Measurements from ENCODE around the gene NDUFV2. TPM values are rescaled to one million over a fixed set of nuclear protein-coding genes. Genes with fewer than 3 reads are reported as not detected.
A peak's percentile ranks its signal among the peaks of the same experiment; 100 is the strongest.

The NDUFV2 gene
- total RNA-seq (2014; rRNA removed; shearing (Covaris generic); ENCODE audit: low replicate concordance) = 88.7 and 139 TPM in 2 replicates

DNA sequence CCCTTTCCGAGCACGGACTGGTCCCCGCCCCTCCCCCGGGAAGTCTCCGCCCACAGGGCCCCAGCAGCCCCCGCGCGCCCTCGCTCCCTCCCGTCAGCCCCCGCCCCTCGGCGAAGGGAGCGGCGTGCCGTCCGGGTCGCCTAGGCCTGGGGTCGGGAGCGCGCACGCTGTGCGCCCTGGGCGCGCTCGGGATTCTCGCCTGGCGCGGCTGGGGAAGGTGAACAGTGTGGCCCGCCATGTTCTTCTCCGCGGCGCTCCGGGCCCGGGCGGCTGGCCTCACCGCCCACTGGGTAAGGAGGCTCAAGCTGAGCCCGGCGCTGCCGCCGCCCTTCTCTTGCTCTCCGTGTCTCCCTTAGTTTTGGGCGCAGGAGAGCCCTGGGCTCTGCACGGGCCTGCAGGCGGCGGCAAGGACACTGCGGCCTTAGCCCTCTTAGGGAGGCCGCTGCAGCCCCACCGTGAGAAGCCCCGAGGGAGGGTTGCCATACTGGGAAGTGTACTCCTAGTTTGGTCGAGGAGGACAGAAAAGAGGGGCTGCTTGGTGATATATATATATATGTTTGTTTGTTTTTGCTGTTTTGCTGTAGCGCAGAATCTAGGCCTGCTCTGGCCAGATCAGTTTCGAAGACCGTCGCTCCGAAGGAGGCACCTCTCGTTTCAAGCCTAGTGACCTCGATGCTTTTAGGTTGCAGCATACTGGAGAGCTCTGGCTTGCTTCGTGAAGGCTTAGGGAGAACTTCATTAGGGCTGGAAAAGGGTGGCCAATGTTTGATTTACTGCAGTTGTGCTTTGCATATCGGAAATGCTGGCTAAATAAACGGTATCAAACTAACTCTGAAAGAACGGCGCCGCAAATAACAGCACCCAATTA, at the start of gene NDUFV2:
NDUFV2 (plus strand) TSS at position 192 of the 868 bp plus-strand sequence; CDS start at position 237, 45 bp downstream.
- Histone ChIP-seq H3K27me3 (ENCODE audit: low read length) (no peaks in the 10 kb centered on the region), H3K79me2 (ENCODE audit: low read length) (peaks cover 57% of the 10 kb centered on the region), H3K4me2 (ENCODE audit: low read depth, low read length, poor library complexity, severe bottlenecking) (peak within 1 kb of the TSS; percentile 93), H3K9me2 (replicated peaks; ENCODE audit: insufficient read depth, low read length) (no peaks in the 10 kb centered on the region), H3K36me3 (ENCODE audit: insufficient read depth, low read length) (peaks cover 36% of the 10 kb centered on the region), H4K20me1 (ENCODE audit: insufficient read depth, low read depth, low read length) (peaks cover 41% of the 10 kb centered on the region), H3K27ac (ENCODE audit: low read length) (peak within 1 kb of the TSS; percentile 70), H3K4me3 (ENCODE audit: low read length) (peak within 1 kb of the TSS; percentile 78), H2AFZ (ENCODE audit: low read length) (peak within 1 kb of the TSS; percentile 1; the same call in 1 of the 2 replicates), H3K9me3 (ENCODE audit: low read length) (no peaks in the 10 kb centered on the region), H3K4me1 (ENCODE audit: low read length) (peaks cover 47% of the 10 kb centered on the region), H3K9ac (ENCODE audit: low read length) (peak within 1 kb of the TSS; percentile 87)
- peak; percentile 99 for DNase-seq

- no peak overlapping the region for H3K9ac ChIP-seq (ENCODE audit: low read length)
- no peaks in the 10 kb centered on the region for H3K36me3 ChIP-seq (ENCODE audit: insufficient read depth, low read length)
- no peaks in the 10 kb centered on the region for H3K9me2 ChIP-seq (replicated peaks; ENCODE audit: insufficient read depth, low read length)
- H3K4me2 ChIP-seq (ENCODE audit: low read depth, low read length, poor library complexity, severe bottlenecking) = no peak overlapping the region
- no peak overlapping the region for H3K4me3 ChIP-seq (ENCODE audit: low read length)
- H3K4me1 ChIP-seq (ENCODE audit: low read length) = no peaks in the 10 kb centered on the region
- H4K20me1 ChIP-seq (ENCODE audit: insufficient read depth, low read depth, low read length) = no peaks in the 10 kb centered on the region
- H3K27me3 ChIP-seq (ENCODE audit: low read length) = no peaks in the 10 kb centered on the region
- H3K9me3 ChIP-seq (ENCODE audit: low read length) = no peaks in the 10 kb centered on the region
- no peak for DNase-seq
- H3K79me2 ChIP-seq (ENCODE audit: low read length) = no peaks in the 10 kb centered on the region
- H2AFZ ChIP-seq (ENCODE audit: low read length) = no peak overlapping the region
- no peak overlapping the region for H3K27ac ChIP-seq (ENCODE audit: low read length)
Measured at GRCh38 chr18:9053814-9054213, 48.7 kb upstream of the NDUFV2 start.

- Histone ChIP-seq H3K4me3 (ENCODE audit: low read length) (no peak overlapping the region), H3K9me2 (replicated peaks; ENCODE audit: insufficient read depth, low read length) (no peaks in the 10 kb centered on the region), H3K4me1 (ENCODE audit: low read length) (no peaks in the 10 kb centered on the region), H3K27ac (ENCODE audit: low read length) (no peak overlapping the region), H4K20me1 (ENCODE audit: insufficient read depth, low read depth, low read length) (no peaks in the 10 kb centered on the region), H3K9ac (ENCODE audit: low read length) (no peak overlapping the region), H3K27me3 (ENCODE audit: low read length) (no peaks in the 10 kb centered on the region), H2AFZ (ENCODE audit: low read length) (no peak overlapping the region), H3K36me3 (ENCODE audit: insufficient read depth, low read length) (no peaks in the 10 kb centered on the region), H3K4me2 (ENCODE audit: low read depth, low read length, poor library complexity, severe bottlenecking) (no peak overlapping the region), H3K79me2 (ENCODE audit: low read length) (no peaks in the 10 kb centered on the region), H3K9me3 (ENCODE audit: low read length) (no peaks in the 10 kb centered on the region)
- no peak for DNase-seq
Measured at GRCh38 chr18:9055185-9055584, 47.3 kb upstream of the NDUFV2 start.

- no peak overlapping the region for H3K4me2 ChIP-seq (ENCODE audit: low read depth, low read length, poor library complexity, severe bottlenecking)
Measured at GRCh38 chr18:9055626-9056025, 46.9 kb upstream of the NDUFV2 start.

DNA sequence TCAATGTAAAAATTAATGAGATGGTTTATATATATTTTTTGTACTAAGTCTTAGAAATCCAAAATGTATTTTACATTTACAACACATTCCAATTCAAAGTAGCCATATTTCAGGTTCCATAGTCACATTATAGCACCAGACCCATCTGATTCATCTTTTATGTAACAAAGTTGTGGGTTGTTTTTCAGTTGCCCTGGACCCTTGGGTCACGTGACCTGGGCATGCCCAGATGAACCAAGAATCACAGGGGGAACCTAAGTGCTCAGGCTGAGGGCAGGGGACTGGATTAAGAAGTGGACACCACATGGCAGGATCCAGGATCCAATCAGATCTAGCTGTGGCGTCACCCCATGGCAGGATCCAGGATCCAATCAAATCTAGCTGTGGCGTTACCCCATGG, 44.9 kb upstream of the NDUFV2 start:
- DNase-seq = no peak
- Histone ChIP-seq H3K4me1 (ENCODE audit: low read length) (peaks cover 4% of the 10 kb centered on the region), H3K9ac (ENCODE audit: low read length) (no peak overlapping the region), H3K36me3 (ENCODE audit: insufficient read depth, low read length) (no peaks in the 10 kb centered on the region), H3K27ac (ENCODE audit: low read length) (no peak overlapping the region), H3K79me2 (ENCODE audit: low read length) (no peaks in the 10 kb centered on the region), H3K9me3 (ENCODE audit: low read length) (no peaks in the 10 kb centered on the region), H2AFZ (ENCODE audit: low read length) (no peak overlapping the region), H3K4me3 (ENCODE audit: low read length) (no peak overlapping the region), H3K4me2 (ENCODE audit: low read depth, low read length, poor library complexity, severe bottlenecking) (no peak overlapping the region), H3K27me3 (ENCODE audit: low read length) (no peaks in the 10 kb centered on the region), H3K9me2 (replicated peaks; ENCODE audit: insufficient read depth, low read length) (no peaks in the 10 kb centered on the region), H4K20me1 (ENCODE audit: insufficient read depth, low read depth, low read length) (no peaks in the 10 kb centered on the region)

More at GRCh38 chr18:9055626-9056025, 46.9 kb upstream of the NDUFV2 start:
- Histone ChIP-seq H3K79me2 (ENCODE audit: low read length) (no peaks in the 10 kb centered on the region), H3K4me1 (ENCODE audit: low read length) (no peaks in the 10 kb centered on the region), H3K27me3 (ENCODE audit: low read length) (no peaks in the 10 kb centered on the region), H3K9me2 (replicated peaks; ENCODE audit: insufficient read depth, low read length) (no peaks in the 10 kb centered on the region), H3K9me3 (ENCODE audit: low read length) (no peaks in the 10 kb centered on the region), H2AFZ (ENCODE audit: low read length) (no peak overlapping the region), H3K4me3 (ENCODE audit: low read length) (no peak overlapping the region), H3K36me3 (ENCODE audit: insufficient read depth, low read length) (no peaks in the 10 kb centered on the region), H3K27ac (ENCODE audit: low read length) (no peak overlapping the region), H4K20me1 (ENCODE audit: insufficient read depth, low read depth, low read length) (no peaks in the 10 kb centered on the region), H3K9ac (ENCODE audit: low read length) (no peak overlapping the region)
- DNase-seq = no peak

DNA sequence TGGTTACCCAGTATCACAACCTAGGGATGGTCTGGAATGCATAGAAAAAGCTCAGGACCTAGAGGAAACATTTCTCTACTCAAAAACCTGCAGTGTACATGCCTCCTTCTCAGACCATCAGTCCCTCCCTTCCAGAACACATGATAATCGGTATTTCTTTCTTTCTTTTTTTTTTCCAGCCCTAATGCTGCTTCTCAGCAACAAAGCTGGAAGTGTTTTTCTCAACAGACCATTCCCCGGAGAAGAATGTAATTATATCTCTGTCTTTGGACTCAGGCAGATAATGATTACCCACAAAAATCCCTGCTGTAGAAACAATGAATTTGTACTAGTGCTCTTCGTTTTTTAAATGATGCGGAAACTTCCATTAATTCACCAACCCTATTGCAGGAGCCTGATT, 44.1 kb upstream of the NDUFV2 start:
- DNase-seq = no peak
- Histone ChIP-seq H2AFZ (ENCODE audit: low read length) (no peak overlapping the region), H3K9me3 (ENCODE audit: low read length) (no peaks in the 10 kb centered on the region), H3K4me2 (ENCODE audit: low read depth, low read length, poor library complexity, severe bottlenecking) (no peak overlapping the region), H3K27ac (ENCODE audit: low read length) (no peak overlapping the region), H3K9ac (ENCODE audit: low read length) (no peak overlapping the region), H3K27me3 (ENCODE audit: low read length) (no peaks in the 10 kb centered on the region), H3K4me1 (ENCODE audit: low read length) (peaks cover 4% of the 10 kb centered on the region), H3K36me3 (ENCODE audit: insufficient read depth, low read length) (no peaks in the 10 kb centered on the region), H4K20me1 (ENCODE audit: insufficient read depth, low read depth, low read length) (no peaks in the 10 kb centered on the region), H3K79me2 (ENCODE audit: low read length) (no peaks in the 10 kb centered on the region), H3K4me3 (ENCODE audit: low read length) (no peak overlapping the region), H3K9me2 (replicated peaks; ENCODE audit: insufficient read depth, low read length) (no peaks in the 10 kb centered on the region)

DNA sequence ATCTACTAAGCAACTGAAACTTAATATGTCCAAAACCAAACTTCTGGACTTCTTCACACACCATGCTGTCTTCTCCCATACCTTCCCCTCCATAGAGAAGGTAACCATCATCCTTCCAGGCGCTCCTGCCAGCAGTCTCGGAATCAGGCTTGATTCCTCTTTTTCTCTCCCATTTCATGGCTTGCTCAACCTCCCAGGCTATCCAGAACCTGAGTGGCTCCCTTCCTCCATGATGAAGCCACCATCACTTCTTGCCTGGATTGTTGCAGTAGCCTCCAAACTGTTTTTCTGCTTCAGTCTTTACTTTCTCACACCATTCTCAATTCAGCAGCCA, 40.1 kb upstream of the NDUFV2 start:
- Histone ChIP-seq H3K4me2 (ENCODE audit: low read depth, low read length, poor library complexity, severe bottlenecking) (no peak overlapping the region), H3K27ac (ENCODE audit: low read length) (no peak overlapping the region), H3K9ac (ENCODE audit: low read length) (no peak overlapping the region), H2AFZ (ENCODE audit: low read length) (no peak overlapping the region), H3K9me2 (replicated peaks; ENCODE audit: insufficient read depth, low read length) (no peaks in the 10 kb centered on the region), H4K20me1 (ENCODE audit: insufficient read depth, low read depth, low read length) (no peaks in the 10 kb centered on the region), H3K36me3 (ENCODE audit: insufficient read depth, low read length) (no peaks in the 10 kb centered on the region), H3K79me2 (ENCODE audit: low read length) (no peaks in the 10 kb centered on the region), H3K9me3 (ENCODE audit: low read length) (no peaks in the 10 kb centered on the region), H3K4me3 (ENCODE audit: low read length) (no peak overlapping the region), H3K27me3 (ENCODE audit: low read length) (no peaks in the 10 kb centered on the region), H3K4me1 (ENCODE audit: low read length) (peaks cover 4% of the 10 kb centered on the region)
- no peak for DNase-seq

GRCh38 chr18:9065864-9066263, 36.6 kb upstream of the NDUFV2 start:
- H2AFZ ChIP-seq (ENCODE audit: low read length) = no peak overlapping the region
- H3K79me2 ChIP-seq (ENCODE audit: low read length) = no peaks in the 10 kb centered on the region
- no peaks in the 10 kb centered on the region for H3K27me3 ChIP-seq (ENCODE audit: low read length)
- H3K9me3 ChIP-seq (ENCODE audit: low read length) = no peaks in the 10 kb centered on the region
- DNase-seq = no peak
- no peaks in the 10 kb centered on the region for H4K20me1 ChIP-seq (ENCODE audit: insufficient read depth, low read depth, low read length)
- no peaks in the 10 kb centered on the region for H3K36me3 ChIP-seq (ENCODE audit: insufficient read depth, low read length)
- no peak overlapping the region for H3K4me2 ChIP-seq (ENCODE audit: low read depth, low read length, poor library complexity, severe bottlenecking)
- no peak overlapping the region for H3K4me3 ChIP-seq (ENCODE audit: low read length)
- no peak overlapping the region for H3K9ac ChIP-seq (ENCODE audit: low read length)
- peaks cover 14% of the 10 kb centered on the region for H3K4me1 ChIP-seq (ENCODE audit: low read length)
- no peaks in the 10 kb centered on the region for H3K9me2 ChIP-seq (replicated peaks; ENCODE audit: insufficient read depth, low read length)
- H3K27ac ChIP-seq (ENCODE audit: low read length) = no peak overlapping the region

Data from Karpas-422 (cell line).